HepG2 (cell line): ENCODE results near the gene CCDC57. TPM values are rescaled to one million over a fixed set of nuclear protein-coding genes. Genes with fewer than 3 reads are reported as not detected.
A peak's percentile ranks its signal among the peaks of the same experiment; 100 is the strongest.

ENCODE experiments used
- ARID2 ChIP-seq: sonication (generic); formaldehyde crosslinking; IDR thresholded peaks from 2 replicates; pipeline ENCODE4 v1.8.1; 2022; ENCODE audit warnings: mild to moderate bottlenecking, missing genetic modification reagents, borderline replicate concordance
- CHD4 ChIP-seq: fragments of 200-600 bp; sonication (generic); IDR thresholded peaks from 2 replicates; pipeline ENCODE4 v1.7.0; 2017; ENCODE audit warnings: mild to moderate bottlenecking, low read length, borderline replicate concordance
- DBP ChIP-seq: sonication (generic); formaldehyde crosslinking; IDR thresholded peaks from 2 replicates; pipeline ENCODE4 v1.4.0; 2020; ENCODE audit warnings: missing genetic modification reagents; ENCODE audit errors: not compliant biosample characterization
- DZIP1 ChIP-seq: sonication (generic); formaldehyde crosslinking; IDR thresholded peaks from 2 replicates; pipeline ENCODE4 v1.5.0; 2020; ENCODE audit warnings: mild to moderate bottlenecking, missing genetic modification reagents
- RAD21 ChIP-seq: fragments of 450-650 bp; formaldehyde crosslinking; IDR thresholded peaks from 2 replicates; pipeline ENCODE4 v1.5.0; 2020; ENCODE audit warnings: mild to moderate bottlenecking
- TERF1 ChIP-seq: sonication (generic); formaldehyde crosslinking; IDR thresholded peaks from 2 replicates; pipeline ENCODE4 v1.8.0; 2022; ENCODE audit warnings: mild to moderate bottlenecking, missing genetic modification reagents, moderate library complexity
- THAP8 ChIP-seq: sonication (generic); formaldehyde crosslinking; IDR thresholded peaks from 2 replicates; pipeline ENCODE4 v1.5.1; 2020; ENCODE audit warnings: missing genetic modification reagents, mild to moderate bottlenecking, borderline replicate concordance
- TMF1 ChIP-seq: sonication (generic); formaldehyde crosslinking; IDR thresholded peaks from 2 replicates; pipeline ENCODE4 v1.8.1; 2022; ENCODE audit warnings: low read depth, missing genetic modification reagents
- ZBED4 ChIP-seq: sonication (generic); formaldehyde crosslinking; IDR thresholded peaks from 2 replicates; pipeline ENCODE4 v1.4.0; 2020; ENCODE audit warnings: missing genetic modification reagents, borderline replicate concordance
- ZBTB7A ChIP-seq: sonication (generic); formaldehyde crosslinking; IDR thresholded peaks from 2 replicates; pipeline ENCODE4 v1.8.0; 2022; ENCODE audit warnings: mild to moderate bottlenecking, missing genetic modification reagents
- ZNF143 ChIP-seq: sonication (generic); formaldehyde crosslinking; IDR thresholded peaks from 2 replicates; pipeline ENCODE4 v1.4.0; 2020; ENCODE audit warnings: missing genetic modification reagents
- ZNF180 ChIP-seq: sonication (generic); formaldehyde crosslinking; IDR thresholded peaks from 2 replicates; pipeline ENCODE4 v1.4.0; 2020; ENCODE audit warnings: low read depth, missing genetic modification reagents, borderline replicate concordance
- ZSCAN9 ChIP-seq: IDR thresholded peaks from 2 replicates; pipeline ENCODE4 v1.6.1; 2016; ENCODE audit warnings: borderline replicate concordance
- polyA plus RNA-seq, 8 experiments: library from polyadenylated mRNA; depleted of rRNA in 3 of 8; stranded (reverse) in 7 of 8; unstranded in 1 of 8; fragments of >200 nt; fragmentation: Illumina TruSeq in 4 of 8; extraction: Trizol in 4 of 8; gene quantifications; 2 replicates each; pipeline versions ENCODE4 v1.2.1 to v1.2.3, GENCODE V29; 2011 to 2016; ENCODE audit warnings: low read depth in 4 of 8, missing spikeins in 1 of 8, mixed read lengths in 1 of 8; ENCODE audit not compliant: insufficient read depth in 1 of 8
- total RNA-seq, 5 experiments: library from RNA; depleted of rRNA; stranded (reverse); fragments of >200 nt; fragmentation: Illumina TruSeq; extraction: Trizol; gene quantifications; 2 replicates each; pipeline ENCODE4 v1.2.3, GENCODE V29; 2016; ENCODE audit warnings: low read depth in 1 of 5
- TF ChIP-seq, protein P1 (sequence below): fragments of 450-650 bp; IDR thresholded peaks from 2 replicates; pipeline ENCODE4 v1.6.1; 2017
- TF ChIP-seq, protein P2 (sequence below): sonication (generic); IDR thresholded peaks from 2 replicates; pipeline ENCODE4 v1.6.1; 2016; ENCODE audit warnings: low read depth, borderline replicate concordance
- TF ChIP-seq, protein P3 (sequence below): IDR thresholded peaks from 2 replicates; pipeline ENCODE4 v1.6.1; 2016

CCDC57 gene
- total and polyA plus RNA-seq, 2 of the 13 experiments (the other 11 are each of a cell fraction or from before 2014, with no cell fraction given): 59.3 to 59.9 TPM

- TF ChIP-seq, protein P1, sequence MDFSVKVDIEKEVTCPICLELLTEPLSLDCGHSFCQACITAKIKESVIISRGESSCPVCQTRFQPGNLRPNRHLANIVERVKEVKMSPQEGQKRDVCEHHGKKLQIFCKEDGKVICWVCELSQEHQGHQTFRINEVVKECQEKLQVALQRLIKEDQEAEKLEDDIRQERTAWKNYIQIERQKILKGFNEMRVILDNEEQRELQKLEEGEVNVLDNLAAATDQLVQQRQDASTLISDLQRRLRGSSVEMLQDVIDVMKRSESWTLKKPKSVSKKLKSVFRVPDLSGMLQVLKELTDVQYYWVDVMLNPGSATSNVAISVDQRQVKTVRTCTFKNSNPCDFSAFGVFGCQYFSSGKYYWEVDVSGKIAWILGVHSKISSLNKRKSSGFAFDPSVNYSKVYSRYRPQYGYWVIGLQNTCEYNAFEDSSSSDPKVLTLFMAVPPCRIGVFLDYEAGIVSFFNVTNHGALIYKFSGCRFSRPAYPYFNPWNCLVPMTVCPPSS: no peak
- TF ChIP-seq, protein P2, sequence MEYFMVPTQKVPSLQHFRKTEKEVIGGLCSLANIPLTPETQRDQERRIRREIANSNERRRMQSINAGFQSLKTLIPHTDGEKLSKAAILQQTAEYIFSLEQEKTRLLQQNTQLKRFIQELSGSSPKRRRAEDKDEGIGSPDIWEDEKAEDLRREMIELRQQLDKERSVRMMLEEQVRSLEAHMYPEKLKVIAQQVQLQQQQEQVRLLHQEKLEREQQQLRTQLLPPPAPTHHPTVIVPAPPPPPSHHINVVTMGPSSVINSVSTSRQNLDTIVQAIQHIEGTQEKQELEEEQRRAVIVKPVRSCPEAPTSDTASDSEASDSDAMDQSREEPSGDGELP: no peak
- TF ChIP-seq CHD4 (no peak), ZNF143 (CRISPR knock-in tag) (no peak), TMF1 (0 out of 2 replicates have a peak, but pooled peaks have one; percentile 4), ZSCAN9 (CRISPR knock-in tag) (no peak), TERF1 (no peak), THAP8 (CRISPR knock-in tag) (no peak), DBP (CRISPR knock-in tag) (no peak), ARID2 (CRISPR knock-in tag) (no peak), ZBED4 (0 out of 2 replicates have a peak, but pooled peaks have one; percentile 3), ZNF180 (CRISPR knock-in tag) (no peak), DZIP1 (no peak), RAD21 (CRISPR knock-in tag) (no peak), ZBTB7A (CRISPR knock-in tag) (0 out of 2 replicates have a peak, but pooled peaks have one; percentile 36)
- TF ChIP-seq, protein P3, sequence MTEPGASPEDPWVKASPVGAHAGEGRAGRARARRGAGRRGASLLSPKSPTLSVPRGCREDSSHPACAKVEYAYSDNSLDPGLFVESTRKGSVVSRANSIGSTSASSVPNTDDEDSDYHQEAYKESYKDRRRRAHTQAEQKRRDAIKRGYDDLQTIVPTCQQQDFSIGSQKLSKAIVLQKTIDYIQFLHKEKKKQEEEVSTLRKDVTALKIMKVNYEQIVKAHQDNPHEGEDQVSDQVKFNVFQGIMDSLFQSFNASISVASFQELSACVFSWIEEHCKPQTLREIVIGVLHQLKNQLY (CRISPR knock-in tag): no peak
Observed at GRCh38 chr17:82239401-82239925, 26.8 kb upstream of the CCDC57 start (continued).
